Fibroblast of the conjunctiva (primary cell): ENCODE results near the gene TBXT.
"Not testable (repeated sequence)": the region's sequence is repeated elsewhere in the genome, so short reads cannot be mapped to it uniquely, and the experiment has no call there.

Experiments used
- DNase-seq: peaks from one replicate; pipeline ENCODE4 v3.0.0-alpha.2; 2010; ENCODE audit warnings: low read depth

TBXT gene

GRCh38 chr6:166167801-166168615, at the start of gene TBXT:
Gene TBXT, minus strand, starts transcription at chr6:166167851. Its CDS starts 260 bp downstream, at chr6:166167591.
- no peak for DNase-seq

GRCh38 chr6:166207284-166207561, 39.6 kb upstream of the TBXT start:
- DNase-seq = no peak

GRCh38 chr6:166206510-166207283, 39.0 kb upstream of the TBXT start:
- no peak for DNase-seq

- no peak for DNase-seq
These were observed 38.4 kb upstream of the TBXT start for GRCh38 chr6:166206066-166206465.

- no peak for DNase-seq
These were observed 37.4 kb upstream of the TBXT start for GRCh38 chr6:166204852-166205650.

GRCh38 chr6:166203641-166204222, 36.1 kb upstream of the TBXT start:
- no peak for DNase-seq

GRCh38 chr6:166203003-166203640, 35.5 kb upstream of the TBXT start:
- DNase-seq = no peak

GRCh38 chr6:166202321-166202733, 34.7 kb upstream of the TBXT start:
- no peak for DNase-seq

GRCh38 chr6:166201878-166202277, 34.2 kb upstream of the TBXT start:
- DNase-seq = no peak

GRCh38 chr6:166197361-166197760, 29.7 kb upstream of the TBXT start:
- no peak for DNase-seq

- DNase-seq = no peak
These were observed 28.2 kb upstream of the TBXT start for GRCh38 chr6:166195860-166196238.

GRCh38 chr6:166194914-166195859, 27.5 kb upstream of the TBXT start:
- no peak for DNase-seq

- no peak for DNase-seq
These were observed 24.9 kb upstream of the TBXT start for GRCh38 chr6:166192557-166192956.

- no peak for DNase-seq
These were observed 24.5 kb upstream of the TBXT start for GRCh38 chr6:166192136-166192535.

- no peak for DNase-seq
These were observed 12.1 kb upstream of the TBXT start for GRCh38 chr6:166179704-166180103.

- no peak for DNase-seq
These were observed 8.5 kb upstream of the TBXT start for GRCh38 chr6:166176106-166176505.

GRCh38 chr6:166175093-166175492, 7.4 kb upstream of the TBXT start:
- DNase-seq = not testable (repeated sequence)

GRCh38 chr6:166174031-166174430, 6.4 kb upstream of the TBXT start:
- no peak for DNase-seq

GRCh38 chr6:166173281-166173951, 5.8 kb upstream of the TBXT start:
- no peak for DNase-seq

- no peak for DNase-seq
These were observed 4.9 kb upstream of the TBXT start for GRCh38 chr6:166172546-166172945.
